HepG2 (cell line): ENCODE data around the gene MAP3K14. TPM values are rescaled to one million over a fixed set of nuclear protein-coding genes. Genes with fewer than 3 reads are reported as not detected.

ENCODE experiments used
- ASH2L ChIP-seq: fragments of 300-600, 200-600 bp; sonication (generic); IDR thresholded peaks from 2 replicates; pipeline ENCODE4 v1.7.0; 2017; ENCODE audit warnings: low read depth, mild to moderate bottlenecking, moderate library complexity, mixed read lengths, low read length; ENCODE audit not compliant: insufficient read length
- ATF7 ChIP-seq, 2 experiments: fragments of 450-650 bp in 1 of 2; sonication (generic) in 1 of 2; formaldehyde crosslinking in 1 of 2; IDR thresholded peaks; 2 replicates each; pipeline versions ENCODE4 v1.4.0 to v1.6.1; 2016 to 2020; ENCODE audit warnings: antibody characterized with exemption in 1 of 2, mild to moderate bottlenecking in 1 of 2, missing genetic modification reagents in 1 of 2
- ELF1 ChIP-seq: sonication (generic); formaldehyde crosslinking; IDR thresholded peaks from 2 replicates; pipeline ENCODE4 v1.4.0; 2020; ENCODE audit warnings: missing genetic modification reagents
- HNF4A ChIP-seq: sonication (generic); formaldehyde crosslinking; IDR thresholded peaks from 2 replicates; pipeline ENCODE4 v1.4.0; 2020; ENCODE audit warnings: missing genetic modification reagents
- NFE2L1 ChIP-seq: sonication (generic); formaldehyde crosslinking; IDR thresholded peaks from 2 replicates; pipeline ENCODE4 v1.4.0; 2020; ENCODE audit warnings: missing genetic modification reagents, mild to moderate bottlenecking, borderline replicate concordance
- NR2F6 ChIP-seq, 2 experiments: IDR thresholded peaks; 2 replicates each; pipeline ENCODE4 v1.6.1; 2016; ENCODE audit warnings: antibody characterized with exemption in 1 of 2, mild to moderate bottlenecking in 1 of 2
- PPARG ChIP-seq: conservative IDR thresholded peaks from 2 replicates; pipeline ENCODE4 v1.6.1; 2016; ENCODE audit warnings: missing biosample characterization, missing genetic modification reagents
- REL ChIP-seq: sonication (generic); formaldehyde crosslinking; conservative IDR thresholded peaks from 2 replicates; pipeline ENCODE4 v1.8.0; 2022; ENCODE audit warnings: mild to moderate bottlenecking, missing genetic modification reagents, moderate library complexity
- TERF1 ChIP-seq: sonication (generic); formaldehyde crosslinking; IDR thresholded peaks from 2 replicates; pipeline ENCODE4 v1.8.0; 2022; ENCODE audit warnings: mild to moderate bottlenecking, missing genetic modification reagents, moderate library complexity
- ZFP90 ChIP-seq: sonication (generic); formaldehyde crosslinking; IDR thresholded peaks from 2 replicates; pipeline ENCODE4 v1.8.0; 2022; ENCODE audit warnings: missing genetic modification reagents, mild to moderate bottlenecking, inconsistent platforms, borderline replicate concordance
- ZNF17 ChIP-seq: sonication (generic); formaldehyde crosslinking; IDR thresholded peaks from 2 replicates; pipeline ENCODE4 v1.5.0; 2020; ENCODE audit warnings: mild to moderate bottlenecking, missing genetic modification reagents
- ZNF350 ChIP-seq: sonication (generic); formaldehyde crosslinking; IDR thresholded peaks from 2 replicates; pipeline ENCODE4 v1.4.0; 2020; ENCODE audit warnings: mild to moderate bottlenecking, low read depth, missing genetic modification reagents, borderline replicate concordance
- ZNF468 ChIP-seq: sonication (generic); formaldehyde crosslinking; IDR thresholded peaks from 2 replicates; pipeline ENCODE4 v1.8.0; 2022; ENCODE audit warnings: mild to moderate bottlenecking, moderate library complexity, missing genetic modification reagents
- ZNF709 ChIP-seq: sonication (generic); formaldehyde crosslinking; IDR thresholded peaks from 2 replicates; pipeline ENCODE4 v1.5.0; 2020; ENCODE audit warnings: mild to moderate bottlenecking, missing genetic modification reagents
- ZNF724P ChIP-seq: sonication (generic); formaldehyde crosslinking; IDR thresholded peaks from 2 replicates; pipeline ENCODE4 v1.8.0; 2022; ENCODE audit warnings: missing genetic modification reagents, borderline replicate concordance
- ZNF75D ChIP-seq: sonication (generic); formaldehyde crosslinking; IDR thresholded peaks from 2 replicates; pipeline ENCODE4 v1.8.1; 2023; ENCODE audit warnings: missing genetic modification reagents, mild to moderate bottlenecking, borderline replicate concordance
- ZNF761 ChIP-seq: sonication (generic); formaldehyde crosslinking; conservative IDR thresholded peaks from 2 replicates; pipeline ENCODE4 v1.4.0; 2020; ENCODE audit warnings: mild to moderate bottlenecking, missing genetic modification reagents
- ZNF775 ChIP-seq: sonication (generic); formaldehyde crosslinking; IDR thresholded peaks from 2 replicates; pipeline ENCODE4 v1.4.0; 2020; ENCODE audit warnings: missing genetic modification reagents, mild to moderate bottlenecking, moderate library complexity, borderline replicate concordance
- ZNF83 ChIP-seq: sonication (generic); formaldehyde crosslinking; IDR thresholded peaks from 2 replicates; pipeline ENCODE4 v1.4.0; 2020; ENCODE audit warnings: missing genetic modification reagents, mild to moderate bottlenecking, borderline replicate concordance
- polyA plus RNA-seq, 8 experiments: library from polyadenylated mRNA; depleted of rRNA in 3 of 8; stranded (reverse) in 7 of 8; unstranded in 1 of 8; fragments of >200 nt; fragmentation: Illumina TruSeq in 4 of 8; extraction: Trizol in 4 of 8; gene quantifications; 2 replicates each; pipeline versions ENCODE4 v1.2.1 to v1.2.3, GENCODE V29; 2011 to 2016; ENCODE audit warnings: low read depth in 4 of 8, missing spikeins in 1 of 8, mixed read lengths in 1 of 8; ENCODE audit not compliant: insufficient read depth in 1 of 8
- total RNA-seq, 5 experiments: library from RNA; depleted of rRNA; stranded (reverse); fragments of >200 nt; fragmentation: Illumina TruSeq; extraction: Trizol; gene quantifications; 2 replicates each; pipeline ENCODE4 v1.2.3, GENCODE V29; 2016; ENCODE audit warnings: low read depth in 1 of 5
- TF ChIP-seq, protein P1 (sequence below): sonication (generic); formaldehyde crosslinking; IDR thresholded peaks from 2 replicates; pipeline ENCODE4 v1.4.0; 2020; ENCODE audit warnings: mild to moderate bottlenecking, missing genetic modification reagents

Gene MAP3K14
- total and polyA plus RNA-seq, 2 of the 13 experiments (the other 11 are each of a cell fraction or from before 2014, with no cell fraction given), result 2.6 TPM

DNA sequence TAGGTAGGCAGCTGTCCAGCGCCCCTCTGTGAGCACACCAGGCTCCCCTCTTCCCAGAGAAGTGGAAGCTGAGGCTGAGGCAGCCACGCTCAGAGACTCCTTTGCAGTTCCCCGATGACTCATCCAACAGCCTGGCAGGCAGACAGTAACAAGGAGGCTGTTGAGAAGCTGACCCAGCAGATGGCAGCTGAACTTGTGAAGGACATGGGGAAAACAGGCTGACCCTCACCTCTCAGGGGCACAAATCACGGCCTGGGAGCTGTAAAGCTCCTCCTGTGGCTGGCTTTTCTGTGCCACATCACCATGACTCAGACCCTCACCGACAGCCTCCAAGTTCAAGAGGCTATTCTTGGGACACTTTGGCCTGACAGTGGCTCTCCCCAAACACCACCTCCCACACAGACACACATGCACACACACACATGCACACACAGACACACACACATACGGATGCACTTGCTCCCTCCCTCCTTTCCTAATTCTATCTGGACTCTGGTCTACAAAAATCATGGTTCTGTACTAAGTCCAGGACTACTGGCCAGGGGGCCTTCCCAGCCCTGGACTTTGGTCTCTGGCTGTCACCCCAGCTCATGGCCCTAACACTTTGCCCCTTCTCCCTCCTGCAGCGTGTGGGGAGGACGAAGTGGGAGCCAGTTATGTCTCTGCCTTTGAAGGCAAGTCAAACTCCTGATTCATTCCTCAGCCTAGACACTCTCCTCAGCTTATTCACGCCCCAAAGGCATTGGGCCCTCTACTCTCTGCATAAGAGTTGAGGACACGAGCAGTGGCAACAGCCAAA, 23.2 kb downstream of the MAP3K14 start (continued):
- TF ChIP-seq TERF1 (CRISPR knock-in tag) (no peak), ZFP90 (no peak), NFE2L1 (CRISPR knock-in tag) (no peak), ZNF761 (CRISPR knock-in tag) (no peak), ZNF75D (CRISPR knock-in tag) (no peak), ZNF775 (CRISPR knock-in tag) (no peak), PPARG (CRISPR knock-in tag) (no peak), ZNF350 (CRISPR knock-in tag) (no peak; the same call in 1 of the 2 replicates), ZNF83 (CRISPR knock-in tag) (no peak; the same call in 1 of the 2 replicates), ASH2L (peak; percentile 23), ZNF17 (CRISPR knock-in tag) (no peak), ZNF724P (CRISPR knock-in tag) (no peak), HNF4A (peak; percentile 96), ZNF468 (CRISPR knock-in tag) (no peak), ELF1 (CRISPR knock-in tag) (no peak), NR2F6 (IDR thresholded peaks at IDR 0.05) (no peak), NR2F6 (CRISPR knock-in tag; IDR thresholded peaks at IDR 0.05) (peak; percentile 39; the same call in 1 of the 2 replicates), ATF7 (IDR thresholded peaks at IDR 0.05) (no peak), ATF7 (CRISPR knock-in tag; IDR thresholded peaks at IDR 0.05) (peak; percentile 50; the same call in 1 of the 2 replicates), ZNF709 (CRISPR knock-in tag) (no peak), REL (no peak)
- TF ChIP-seq, protein P1, sequence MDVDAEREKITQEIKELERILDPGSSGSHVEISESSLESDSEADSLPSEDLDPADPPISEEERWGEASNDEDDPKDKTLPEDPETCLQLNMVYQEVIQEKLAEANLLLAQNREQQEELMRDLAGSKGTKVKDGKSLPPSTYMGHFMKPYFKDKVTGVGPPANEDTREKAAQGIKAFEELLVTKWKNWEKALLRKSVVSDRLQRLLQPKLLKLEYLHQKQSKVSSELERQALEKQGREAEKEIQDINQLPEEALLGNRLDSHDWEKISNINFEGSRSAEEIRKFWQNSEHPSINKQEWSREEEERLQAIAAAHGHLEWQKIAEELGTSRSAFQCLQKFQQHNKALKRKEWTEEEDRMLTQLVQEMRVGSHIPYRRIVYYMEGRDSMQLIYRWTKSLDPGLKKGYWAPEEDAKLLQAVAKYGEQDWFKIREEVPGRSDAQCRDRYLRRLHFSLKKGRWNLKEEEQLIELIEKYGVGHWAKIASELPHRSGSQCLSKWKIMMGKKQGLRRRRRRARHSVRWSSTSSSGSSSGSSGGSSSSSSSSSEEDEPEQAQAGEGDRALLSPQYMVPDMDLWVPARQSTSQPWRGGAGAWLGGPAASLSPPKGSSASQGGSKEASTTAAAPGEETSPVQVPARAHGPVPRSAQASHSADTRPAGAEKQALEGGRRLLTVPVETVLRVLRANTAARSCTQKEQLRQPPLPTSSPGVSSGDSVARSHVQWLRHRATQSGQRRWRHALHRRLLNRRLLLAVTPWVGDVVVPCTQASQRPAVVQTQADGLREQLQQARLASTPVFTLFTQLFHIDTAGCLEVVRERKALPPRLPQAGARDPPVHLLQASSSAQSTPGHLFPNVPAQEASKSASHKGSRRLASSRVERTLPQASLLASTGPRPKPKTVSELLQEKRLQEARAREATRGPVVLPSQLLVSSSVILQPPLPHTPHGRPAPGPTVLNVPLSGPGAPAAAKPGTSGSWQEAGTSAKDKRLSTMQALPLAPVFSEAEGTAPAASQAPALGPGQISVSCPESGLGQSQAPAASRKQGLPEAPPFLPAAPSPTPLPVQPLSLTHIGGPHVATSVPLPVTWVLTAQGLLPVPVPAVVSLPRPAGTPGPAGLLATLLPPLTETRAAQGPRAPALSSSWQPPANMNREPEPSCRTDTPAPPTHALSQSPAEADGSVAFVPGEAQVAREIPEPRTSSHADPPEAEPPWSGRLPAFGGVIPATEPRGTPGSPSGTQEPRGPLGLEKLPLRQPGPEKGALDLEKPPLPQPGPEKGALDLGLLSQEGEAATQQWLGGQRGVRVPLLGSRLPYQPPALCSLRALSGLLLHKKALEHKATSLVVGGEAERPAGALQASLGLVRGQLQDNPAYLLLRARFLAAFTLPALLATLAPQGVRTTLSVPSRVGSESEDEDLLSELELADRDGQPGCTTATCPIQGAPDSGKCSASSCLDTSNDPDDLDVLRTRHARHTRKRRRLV, result no peak
